Inflammatory macrophage treated with lipopolysaccharide for 1 hour (primary cell): Measurements from ENCODE around the gene ENTPD8.
"Not testable (repeated sequence)": the region's sequence is repeated elsewhere in the genome, so short reads cannot be mapped to it uniquely, and the experiment has no call there.

Experiments used
- DNase-seq, 2 donors: peaks; one replicate each; pipeline ENCODE4 v3.0.0-alpha.2; 2020 to 2022

The ENTPD8 gene

DNA sequence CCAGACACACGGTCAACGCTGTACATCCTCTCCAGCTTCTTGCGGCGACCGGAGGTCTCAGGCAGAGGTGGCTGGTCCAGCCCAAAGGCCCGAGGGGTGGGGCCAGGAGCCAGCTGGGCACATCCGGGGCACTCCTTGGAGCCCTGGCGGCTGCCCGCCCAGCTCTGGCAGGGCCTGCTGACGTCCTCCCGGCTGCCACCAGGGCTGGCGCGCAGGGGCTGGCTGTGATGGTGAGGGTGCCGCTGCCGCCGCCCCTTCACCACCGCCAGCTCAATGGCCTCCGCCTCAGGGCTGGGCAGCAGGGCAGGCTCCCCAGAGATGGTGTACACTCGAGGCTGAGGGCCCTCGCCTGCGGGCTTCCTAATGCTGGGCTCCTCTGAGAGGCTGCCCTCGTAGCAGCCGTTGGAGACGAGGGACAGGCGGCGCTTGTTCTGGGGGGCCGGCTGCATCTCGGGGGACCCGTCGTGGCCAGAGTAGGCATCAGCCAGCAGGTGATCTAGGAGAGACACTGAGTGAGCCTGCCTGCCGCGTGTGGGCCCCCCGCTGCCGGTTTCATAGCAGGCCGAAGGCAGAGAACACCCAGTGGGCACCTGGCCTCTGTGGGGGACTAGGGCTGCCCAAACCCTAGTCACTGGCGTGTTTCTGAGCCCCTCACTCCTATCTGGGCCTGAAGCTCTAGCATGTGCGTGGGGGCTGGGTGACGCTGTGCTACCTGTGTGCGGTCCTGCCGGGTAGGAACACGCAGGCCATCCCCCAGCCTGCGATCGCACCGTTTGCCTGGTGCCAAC, 16.4 kb upstream of the ENTPD8 start:
- DNase-seq: no peak

DNA sequence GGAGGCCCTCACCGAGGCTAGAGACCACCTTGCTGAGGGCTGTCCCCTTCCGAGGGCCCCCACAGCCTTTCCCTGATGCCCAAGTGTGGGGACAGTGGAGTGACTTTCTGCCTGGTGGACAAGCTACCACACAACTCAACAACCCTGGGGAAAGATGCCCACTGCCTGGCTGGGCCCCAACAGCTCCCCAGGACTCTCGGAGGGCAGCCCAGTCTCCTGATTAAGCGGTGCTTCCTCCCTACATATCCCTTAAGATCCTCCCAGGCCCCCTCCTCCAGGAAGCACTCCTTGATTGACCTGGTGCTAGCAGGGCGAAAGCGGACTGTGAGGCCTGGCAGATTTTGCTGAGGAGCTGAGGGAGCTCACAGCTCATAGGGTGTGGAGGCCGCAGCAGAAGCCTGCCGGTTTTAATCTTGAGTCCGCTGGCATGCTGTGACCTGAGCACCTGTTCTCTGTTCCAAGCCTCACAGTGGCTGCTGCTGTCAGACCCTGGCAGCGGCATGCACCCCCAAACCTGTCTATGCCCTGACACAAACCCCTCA, 15.8 kb upstream of the ENTPD8 start:
- no peak for DNase-seq

DNA sequence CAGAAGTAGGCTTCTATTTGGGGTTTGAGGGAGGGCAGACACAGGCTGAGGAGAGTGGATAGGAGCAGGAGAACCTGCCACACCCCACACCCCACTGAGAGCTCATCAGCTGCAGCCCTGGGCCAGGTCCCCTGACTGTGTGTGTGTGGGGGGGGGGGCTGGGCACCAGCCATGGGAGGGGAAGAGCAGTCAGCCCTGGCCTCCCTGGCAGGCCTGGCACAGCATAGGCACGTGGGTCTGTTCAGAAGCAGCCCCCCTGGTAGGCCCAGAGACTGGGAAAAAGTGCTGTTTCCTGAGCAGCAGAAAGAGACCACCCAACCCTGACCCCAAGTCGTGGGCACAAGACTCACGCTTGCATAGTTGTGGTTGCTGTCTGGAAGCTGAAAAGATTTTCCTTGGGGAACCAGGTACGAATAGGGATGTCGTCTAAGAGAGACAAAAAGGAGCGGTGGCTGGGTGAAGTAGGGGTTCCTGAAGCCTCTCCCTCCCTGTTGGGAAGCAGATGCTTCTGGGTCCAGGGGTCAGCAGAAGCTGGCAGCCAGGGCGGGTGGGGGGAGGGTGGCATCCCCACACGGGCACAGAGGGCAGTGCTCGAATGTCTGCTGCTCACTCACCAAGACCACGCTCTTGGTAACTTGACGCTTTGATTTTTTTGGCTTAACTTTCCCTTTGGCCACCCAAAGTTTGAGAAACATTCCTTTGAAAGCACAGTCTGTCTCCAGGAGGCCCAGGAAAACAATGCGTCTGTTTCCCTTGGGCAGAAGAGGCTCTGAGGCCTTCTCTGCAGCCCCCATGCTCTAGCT, 15.1 kb upstream of the ENTPD8 start:
- no peak for DNase-seq

DNA sequence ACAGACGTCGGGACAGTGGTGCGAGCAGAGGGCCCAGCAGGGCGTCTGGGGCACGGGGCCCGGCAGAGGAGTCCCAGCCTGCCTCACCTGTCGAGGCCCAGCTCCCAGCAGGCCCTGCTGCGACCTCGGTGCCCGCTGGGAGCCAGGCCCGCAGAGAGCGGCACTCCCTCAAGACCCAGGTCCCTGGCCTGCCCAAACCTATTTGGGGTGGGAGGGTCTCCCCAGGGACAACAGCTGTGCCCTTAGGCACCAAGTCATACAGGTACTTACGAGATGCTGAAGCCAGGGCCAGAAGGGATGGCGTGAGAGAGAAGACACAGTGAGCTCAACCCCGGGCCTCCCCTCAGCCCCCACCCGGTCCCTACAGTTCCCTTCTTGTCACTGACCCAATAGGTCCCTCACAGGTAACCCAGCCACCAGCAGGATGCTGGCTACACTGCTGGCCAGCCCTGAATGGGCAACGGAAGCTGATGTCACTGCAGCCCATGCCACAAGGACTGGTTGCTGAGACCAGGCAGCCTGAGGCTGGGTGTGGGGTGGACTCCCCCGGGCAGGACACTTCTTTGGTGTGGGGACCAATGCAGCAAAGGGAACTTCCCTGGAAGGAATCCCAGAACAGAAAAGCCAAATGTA, 14.3 kb upstream of the ENTPD8 start:
- no peak for DNase-seq

DNA sequence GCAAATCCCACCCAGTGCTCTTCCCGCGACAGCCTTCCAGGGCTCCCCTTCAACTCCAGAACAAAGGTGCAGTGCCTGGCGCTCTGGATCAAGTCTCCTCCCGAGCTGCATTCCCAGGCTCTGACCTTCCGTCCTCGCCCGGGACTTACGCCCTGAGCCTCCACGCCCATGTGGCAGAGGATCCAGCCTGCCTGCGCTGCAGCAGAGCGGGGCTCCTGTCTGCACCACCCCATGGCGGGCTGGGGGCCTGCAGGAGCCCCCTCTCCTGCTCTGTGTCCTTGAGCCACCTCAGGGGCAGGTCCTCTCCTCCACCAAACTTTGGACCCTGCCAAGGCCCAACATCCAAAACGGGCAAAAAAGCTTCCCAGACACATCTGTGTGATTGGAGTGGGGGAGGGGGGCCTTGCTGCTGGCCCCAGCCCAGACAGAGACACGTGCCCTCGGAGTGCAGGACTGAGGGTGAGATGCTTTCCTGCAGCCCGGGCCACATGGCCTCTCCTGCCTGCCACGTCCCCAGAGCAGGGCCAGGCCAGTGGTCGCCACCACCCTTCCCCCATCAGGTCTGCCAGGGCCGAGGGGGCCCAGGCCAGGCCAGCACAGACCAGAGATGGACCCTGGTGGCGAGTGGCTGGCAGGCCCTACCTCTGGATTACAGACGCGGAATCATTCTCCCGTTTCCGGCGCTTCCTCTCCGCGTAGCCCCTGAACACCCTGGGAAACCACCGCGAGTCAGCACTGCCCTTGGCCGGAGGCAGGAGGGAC, 13.6 kb upstream of the ENTPD8 start:
- no peak for DNase-seq

DNA sequence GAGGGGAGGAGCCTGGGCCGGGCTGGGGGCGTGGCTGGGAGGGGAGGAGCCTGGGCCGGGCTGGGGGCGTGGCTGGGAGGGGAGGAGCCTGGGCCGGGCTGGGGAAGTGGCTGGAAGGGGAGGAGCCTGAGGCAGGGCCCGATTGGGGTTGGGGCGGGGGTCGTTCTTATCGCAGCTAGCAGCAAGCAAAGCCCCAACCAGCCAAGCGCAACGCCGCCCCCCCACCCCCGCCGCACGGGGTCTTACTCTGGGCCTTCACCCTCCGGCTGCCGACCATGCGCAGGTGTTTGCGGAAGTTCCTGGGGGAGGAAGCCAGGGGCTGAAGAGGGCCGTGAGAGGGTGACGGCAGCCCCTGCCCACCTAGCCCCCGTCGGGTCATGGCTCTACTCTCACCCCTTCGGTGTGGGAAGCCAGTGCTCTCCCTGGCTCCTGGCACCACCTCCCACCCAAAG, 13.0 kb upstream of the ENTPD8 start:
- no peak for DNase-seq

DNA sequence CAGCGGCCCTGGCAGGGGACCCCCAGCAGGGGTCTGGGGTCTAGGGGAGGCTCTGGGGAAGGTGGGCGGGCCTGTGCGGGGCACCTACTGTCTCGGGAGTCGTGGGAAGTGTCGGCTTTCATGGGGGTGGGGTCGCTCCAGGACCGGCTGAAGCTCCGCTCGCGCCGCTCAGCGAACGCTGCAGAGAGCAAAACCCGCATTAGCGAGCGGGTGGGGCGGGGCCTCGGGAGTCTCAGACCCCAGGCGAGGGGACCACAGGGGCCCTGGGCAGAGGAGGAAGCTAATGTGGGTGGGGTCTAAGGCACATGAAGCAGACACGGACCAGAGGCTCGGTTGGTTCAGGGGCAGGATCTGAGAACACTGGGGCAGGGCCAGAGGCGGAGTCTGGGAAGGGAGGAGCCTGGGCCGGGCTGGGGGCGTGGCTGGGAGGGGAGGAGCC, 12.5 kb upstream of the ENTPD8 start:
- peak; percentile 53 for DNase-seq

DNA sequence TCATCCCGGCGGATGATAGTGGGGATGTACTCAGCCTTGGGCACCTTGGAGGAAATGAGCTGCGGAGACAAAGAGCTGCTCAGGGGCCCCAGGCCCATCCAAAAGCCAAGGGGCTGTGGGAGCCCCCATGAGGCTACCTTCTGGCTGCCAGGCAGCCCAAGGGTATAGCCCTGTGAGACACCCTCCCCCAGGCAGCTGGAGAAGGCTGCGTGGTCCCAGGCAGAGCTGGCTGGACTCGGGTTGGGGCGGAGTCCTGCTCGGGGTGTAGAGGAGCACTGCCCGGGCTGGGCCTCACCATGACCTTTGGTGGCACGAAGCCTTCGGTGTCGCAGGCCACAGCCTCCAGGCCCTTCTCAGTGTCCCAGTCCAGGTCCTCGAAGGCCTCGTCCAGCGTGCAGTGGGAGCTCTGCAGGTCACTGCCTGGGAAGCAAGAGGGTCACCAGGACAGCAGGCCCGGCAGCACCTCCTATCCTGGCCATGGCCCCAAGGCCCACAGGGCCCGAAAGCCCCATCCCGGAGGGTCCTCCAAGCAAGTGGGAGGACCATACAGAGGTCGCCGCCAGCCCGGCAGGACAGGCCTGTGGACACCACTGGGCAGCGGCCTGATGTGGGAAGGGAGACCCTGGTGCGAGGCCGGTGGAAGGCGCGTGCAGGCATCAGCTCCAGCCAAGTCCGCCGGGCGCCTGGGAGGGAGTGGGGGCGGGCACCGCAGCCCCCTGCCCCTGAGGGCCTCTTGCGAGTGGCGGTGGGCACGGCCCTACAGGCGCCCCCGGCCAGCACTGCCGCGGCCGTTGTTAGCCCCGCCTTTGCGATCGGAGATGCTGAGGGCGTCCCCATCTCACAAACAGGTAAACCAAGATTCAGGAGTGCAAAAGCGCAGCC, 11.8 kb upstream of the ENTPD8 start:
- DNase-seq: no peak

DNA sequence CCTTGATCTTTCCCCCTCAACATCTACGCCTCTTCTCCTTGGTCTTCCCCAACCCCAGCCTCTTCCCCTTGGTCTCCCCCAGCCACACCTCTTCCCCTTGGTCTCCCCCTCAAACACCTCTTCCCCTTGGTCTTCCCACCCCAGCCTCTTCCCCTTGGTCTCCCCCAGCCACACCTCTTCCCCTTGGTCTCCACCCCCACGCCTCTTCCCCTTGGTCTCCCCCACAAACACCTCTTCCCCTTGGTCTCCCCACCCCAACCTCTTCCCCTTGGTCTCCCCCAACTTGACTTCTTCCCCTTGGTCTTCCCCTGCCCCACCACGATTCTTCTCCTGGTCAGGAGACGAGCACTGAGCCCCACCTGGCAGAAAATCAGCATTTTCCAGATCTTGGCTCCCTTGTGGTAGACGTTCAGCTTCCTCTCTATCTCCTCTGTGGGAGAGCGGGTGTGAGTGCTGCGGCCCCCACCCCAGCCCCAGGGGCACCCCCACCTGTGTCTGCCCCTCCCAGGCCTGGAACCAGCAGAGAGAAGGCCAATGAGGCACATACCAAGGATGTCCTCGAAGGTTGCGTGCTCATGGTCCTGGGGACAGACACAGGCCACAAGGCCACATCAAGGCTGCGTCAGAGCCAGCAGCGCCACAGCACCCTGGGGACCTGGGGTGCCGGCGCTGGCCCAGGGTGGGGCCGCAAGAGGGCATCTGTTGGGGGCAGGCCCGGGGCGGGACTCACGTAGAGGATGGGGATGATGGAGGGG, 11.0 kb upstream of the ENTPD8 start:
- peak in 1 of 2 donors; percentile 11 for DNase-seq

DNA sequence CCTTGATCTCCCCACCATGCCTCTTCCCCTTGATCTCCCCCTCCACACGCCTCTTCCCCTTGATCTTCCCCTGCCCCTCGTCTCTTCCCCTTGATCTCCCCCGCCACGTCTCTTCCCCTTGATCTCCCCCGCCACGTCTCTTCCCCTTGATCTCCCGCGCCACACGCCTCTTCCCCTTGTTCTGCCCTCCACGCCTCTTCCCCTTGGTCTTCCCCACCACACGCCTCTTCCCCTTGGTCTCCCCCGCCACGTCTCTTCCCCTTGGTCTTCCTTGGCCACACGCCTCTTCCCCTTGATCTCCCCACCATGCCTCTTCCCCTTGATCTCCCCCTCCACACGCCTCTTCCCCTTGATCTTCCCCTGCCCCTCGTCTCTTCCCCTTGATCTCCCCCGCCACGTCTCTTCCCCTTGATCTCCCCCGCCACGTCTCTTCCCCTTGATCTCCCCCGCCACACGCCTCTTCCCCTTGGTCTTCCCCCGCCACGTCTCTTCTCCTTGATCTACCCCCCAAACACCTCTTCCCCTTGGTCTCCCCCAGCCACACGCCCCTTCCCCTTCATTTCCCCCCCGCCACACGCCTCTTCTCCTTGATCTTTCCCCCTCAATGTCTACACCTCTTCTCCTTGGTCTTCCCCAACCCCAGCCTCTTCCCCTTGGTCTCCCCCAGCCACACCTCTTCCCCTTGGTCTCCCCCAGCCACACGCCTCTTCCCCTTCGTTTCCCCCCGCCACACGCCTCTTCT, 10.3 kb upstream of the ENTPD8 start:
- not testable (repeated sequence) for DNase-seq

DNA sequence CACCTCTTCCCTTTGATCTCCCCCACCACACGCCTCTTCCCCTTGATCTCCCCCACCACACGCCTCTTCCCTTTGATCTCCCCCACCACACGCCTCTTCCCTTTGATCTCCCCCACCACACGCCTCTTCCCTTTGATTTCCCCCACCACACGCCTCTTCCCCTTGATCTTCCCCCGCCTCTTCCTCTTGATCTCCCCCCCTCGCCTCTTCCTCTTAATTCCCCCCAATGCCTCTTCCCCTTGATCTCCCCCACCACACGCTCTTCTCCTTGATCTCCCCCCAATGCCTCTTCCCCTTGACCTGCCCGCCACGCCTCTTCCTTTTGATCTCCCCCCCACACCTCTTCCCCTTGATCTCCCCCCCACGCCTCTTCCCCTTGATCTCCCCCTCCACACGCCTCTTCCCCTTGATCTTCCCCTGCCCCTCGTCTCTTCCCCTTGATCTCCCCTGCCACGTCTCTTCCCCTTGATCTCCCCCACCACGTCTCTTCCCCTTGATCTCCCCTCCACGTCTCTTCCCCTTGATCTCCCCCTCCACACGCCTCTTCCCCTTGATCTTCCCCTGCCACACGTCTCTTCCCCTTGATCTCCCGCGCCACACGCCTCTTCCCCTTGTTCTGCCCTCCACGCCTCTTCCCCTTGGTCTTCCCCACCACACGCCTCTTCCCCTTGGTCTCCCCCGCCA, 9.5 kb upstream of the ENTPD8 start:
- peak in 1 of 2 donors; percentile 27 for DNase-seq

DNA sequence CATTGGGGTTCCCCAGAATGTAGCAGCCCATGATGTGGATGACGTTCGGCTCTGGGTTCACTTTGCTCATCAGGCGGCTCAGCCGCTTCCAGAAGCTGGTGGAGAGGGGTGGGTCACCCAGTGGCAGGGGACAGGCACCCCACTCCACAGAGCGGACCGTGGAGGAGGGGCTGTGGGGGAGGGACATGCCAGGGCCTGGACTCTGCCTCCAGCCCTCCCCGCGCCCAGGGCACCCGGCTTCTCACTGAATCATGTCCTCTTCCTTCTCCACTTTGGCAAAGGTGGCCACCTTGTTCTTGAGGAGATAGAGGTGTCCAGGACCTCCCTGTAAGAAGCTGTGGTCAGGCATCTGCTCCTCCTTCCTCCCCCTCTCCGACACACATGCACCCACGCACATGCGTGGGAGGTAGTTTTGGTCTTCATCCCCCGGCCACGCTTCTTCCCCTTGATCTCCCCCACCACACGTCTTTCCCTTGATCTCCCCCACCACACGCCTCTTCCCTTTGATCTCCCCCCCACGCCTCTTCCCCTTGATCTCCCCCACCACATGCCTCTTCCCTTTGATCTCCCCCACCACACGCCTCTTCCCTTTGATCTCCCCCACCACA, 8.9 kb upstream of the ENTPD8 start:
- no peak for DNase-seq

DNA sequence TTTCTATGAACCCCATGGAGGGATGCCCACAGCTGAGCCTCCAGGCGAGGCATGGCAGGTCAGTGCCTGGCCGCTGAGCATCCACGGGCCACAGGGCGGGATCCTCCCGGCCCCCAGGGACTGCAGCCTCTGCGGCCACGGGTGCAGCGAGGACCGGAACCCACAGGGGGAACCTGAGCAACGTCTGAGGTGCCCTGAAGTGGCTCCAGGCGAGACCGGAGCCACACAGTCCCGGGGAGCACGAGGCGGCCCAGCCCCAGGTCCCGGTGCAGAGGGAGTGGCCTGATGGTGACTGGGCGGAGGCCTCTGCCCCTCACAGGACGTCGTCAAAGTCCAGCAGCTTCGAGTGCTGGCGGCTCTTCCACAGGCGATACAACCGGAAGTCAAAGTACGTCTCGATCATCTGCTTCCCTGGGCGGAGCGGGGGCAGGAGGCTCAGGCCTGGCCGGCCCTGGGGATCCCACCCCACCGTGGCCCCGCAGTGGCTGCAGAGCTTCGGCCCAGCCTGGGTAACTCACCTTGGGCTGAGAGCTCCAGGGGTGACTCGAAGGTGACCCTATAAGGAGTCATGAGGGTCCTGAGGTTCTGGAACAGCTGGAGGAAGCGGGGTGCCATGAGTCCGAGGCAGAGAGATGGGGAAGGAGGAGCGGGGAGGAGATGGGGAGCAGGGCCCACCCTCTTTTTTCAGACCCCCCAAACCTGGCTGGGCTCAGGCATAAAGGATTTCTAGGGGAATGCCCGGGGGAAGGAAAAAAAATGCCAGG, 8.1 kb upstream of the ENTPD8 start:
- no peak for DNase-seq

DNA sequence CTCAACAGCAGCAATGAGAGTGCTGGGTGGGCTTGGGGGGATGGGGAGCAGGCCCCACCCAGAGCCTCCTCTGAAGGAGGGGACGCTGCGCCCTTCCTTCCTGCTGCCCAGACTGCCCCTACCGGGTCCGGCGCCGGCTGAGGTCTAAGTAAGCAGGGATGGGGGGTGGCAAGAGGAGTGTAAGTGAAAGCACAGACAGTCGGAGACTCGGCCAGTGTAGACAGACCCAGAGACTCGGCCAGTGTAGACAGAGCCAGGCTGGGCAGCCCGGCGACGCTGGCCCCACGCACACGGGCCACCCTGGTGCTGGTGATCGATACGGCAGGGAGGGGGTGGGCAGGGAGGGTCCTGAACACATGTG, 7.4 kb upstream of the ENTPD8 start:
- DNase-seq: no peak

DNA sequence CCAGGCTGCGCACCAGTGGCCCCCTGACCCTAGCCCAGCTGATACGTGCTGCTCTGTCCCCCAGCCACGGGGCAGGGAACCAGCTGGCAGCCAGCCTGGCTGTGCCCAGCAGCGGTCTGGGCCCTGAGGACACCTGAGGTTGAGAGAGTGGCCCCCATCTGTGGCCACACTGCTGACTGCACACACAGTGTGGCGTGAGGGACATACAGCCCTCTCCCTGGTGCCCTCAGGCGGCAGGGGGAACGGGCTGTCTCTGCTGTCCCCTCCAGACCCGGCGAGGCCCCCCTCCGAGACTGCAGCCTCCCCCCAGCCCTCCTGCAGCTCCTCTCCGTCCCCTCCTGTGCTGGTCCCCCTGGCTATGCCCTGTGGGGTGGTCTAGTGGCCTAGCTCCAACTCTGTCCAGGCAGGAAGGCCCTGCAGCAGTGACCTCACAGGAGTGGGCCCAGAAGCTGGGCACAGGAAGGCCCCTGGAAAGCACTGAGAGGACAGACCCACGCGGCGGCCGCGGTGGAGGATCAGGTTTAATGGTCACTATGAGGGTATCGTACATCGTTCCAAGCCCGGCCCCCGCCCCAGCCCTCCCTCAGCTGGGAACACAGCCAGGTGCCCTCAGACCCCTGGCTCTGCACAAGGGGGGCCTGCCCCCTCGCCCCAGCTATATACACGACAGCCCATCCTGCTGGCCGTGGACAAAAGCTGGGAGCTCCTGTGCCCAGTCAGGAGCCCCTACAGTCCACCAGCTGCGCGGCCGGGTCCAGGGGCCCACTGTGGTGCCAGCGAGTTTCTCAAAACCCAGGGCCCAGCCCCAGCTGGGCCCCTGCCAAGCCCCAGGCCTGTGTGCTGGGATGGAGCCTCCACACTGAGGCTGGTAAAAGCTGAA, 6.8 kb upstream of the ENTPD8 start:
- no peak for DNase-seq

DNA sequence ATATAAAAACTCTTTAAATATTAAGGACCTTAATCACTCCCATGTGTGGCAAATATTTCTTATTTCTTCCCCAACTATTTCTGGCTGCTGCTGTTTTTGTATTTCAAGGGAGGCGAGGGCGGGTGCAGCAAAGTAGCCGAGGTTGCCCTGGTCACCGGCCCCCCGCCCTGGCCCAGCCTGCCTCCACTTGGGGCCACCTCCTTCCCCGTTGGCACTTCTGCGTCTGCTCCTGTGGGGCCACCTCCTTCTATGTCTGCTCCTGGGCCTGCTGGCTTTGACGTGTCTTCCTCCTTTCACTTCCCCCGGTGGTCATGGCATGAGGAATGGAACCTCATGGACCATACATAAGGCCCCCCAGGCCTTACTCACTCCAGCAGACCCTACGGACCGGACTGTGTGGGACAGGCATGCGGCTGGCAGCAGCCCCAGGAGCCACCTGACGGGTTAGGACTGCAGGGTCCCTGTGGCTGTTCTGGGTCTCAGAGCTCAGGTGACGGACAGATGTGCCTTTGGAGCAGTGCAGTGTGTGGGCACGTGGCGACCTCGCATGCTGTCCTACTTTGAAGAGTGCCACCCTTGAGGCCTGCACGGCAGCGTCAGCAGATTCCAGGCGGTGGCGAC, 5.8 kb upstream of the ENTPD8 start:
- peak; percentile 29 to 39 for DNase-seq
